Measurements from ENCODE around the gene MRPS21.
"Not testable (repeated sequence)": the region's sequence is repeated elsewhere in the genome, so short reads cannot be mapped to it uniquely, and the experiment has no call there.

The MRPS21 gene

GRCh38 chr1:150281758-150282557 lies 11.7 kb upstream of the MRPS21 start, which contains the start of gene CIART:
CIART (plus strand) TSS chr1:150282554; CDS start chr1:150283268, 714 bp downstream.
- peak; percentile 97 for DNase-seq (ENCODE audit: low read depth)

GRCh38 chr1:150282558-150282958 lies 11.1 kb upstream of the MRPS21 start:
- DNase-seq (ENCODE audit: low read depth): no peak

DNA sequence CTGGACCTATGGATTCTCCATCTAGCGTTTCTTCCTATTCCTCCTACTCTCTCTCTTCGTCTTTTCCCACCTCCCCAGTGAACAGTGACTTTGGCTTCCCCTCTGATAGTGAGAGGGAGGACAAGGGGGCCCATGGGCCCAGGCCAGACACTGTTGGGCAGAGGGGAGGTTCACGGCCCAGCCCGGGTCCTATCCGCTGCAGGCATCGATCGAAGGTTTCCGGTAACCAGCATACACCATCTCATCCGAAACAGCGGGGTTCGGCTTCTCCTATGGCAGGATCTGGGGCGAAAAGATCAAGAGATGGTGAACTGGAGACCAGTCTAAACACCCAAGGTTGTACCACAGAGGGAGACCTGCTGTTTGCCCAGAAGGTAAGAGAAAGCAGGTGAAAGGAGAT lies 10.4 kb upstream of the MRPS21 start:
- no peak for DNase-seq (ENCODE audit: low read depth)

- DNase-seq (ENCODE audit: low read depth): no peak
Observed at GRCh38 chr1:150288382-150288781, 5.3 kb upstream of the MRPS21 start.

DNA sequence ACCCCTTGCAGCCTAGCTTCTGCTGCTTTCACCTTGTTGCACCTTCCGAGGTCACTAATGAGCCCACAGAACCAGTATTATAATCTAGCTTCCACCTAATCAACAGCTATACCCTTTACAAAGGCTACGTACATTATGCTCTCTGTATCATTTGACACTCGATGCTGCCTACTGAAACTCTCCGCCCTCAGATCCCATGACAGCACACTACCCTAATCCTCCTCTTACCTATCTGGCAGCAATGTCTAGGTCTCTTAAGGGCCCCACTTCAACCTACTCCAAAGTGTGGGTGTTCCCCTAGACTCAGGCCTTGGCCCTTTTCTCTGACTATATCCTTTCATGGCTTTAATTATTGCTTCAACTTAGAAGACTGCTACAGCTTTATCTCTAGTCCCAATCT lies 4.8 kb upstream of the MRPS21 start:
- no peak for DNase-seq (ENCODE audit: low read depth)

DNA sequence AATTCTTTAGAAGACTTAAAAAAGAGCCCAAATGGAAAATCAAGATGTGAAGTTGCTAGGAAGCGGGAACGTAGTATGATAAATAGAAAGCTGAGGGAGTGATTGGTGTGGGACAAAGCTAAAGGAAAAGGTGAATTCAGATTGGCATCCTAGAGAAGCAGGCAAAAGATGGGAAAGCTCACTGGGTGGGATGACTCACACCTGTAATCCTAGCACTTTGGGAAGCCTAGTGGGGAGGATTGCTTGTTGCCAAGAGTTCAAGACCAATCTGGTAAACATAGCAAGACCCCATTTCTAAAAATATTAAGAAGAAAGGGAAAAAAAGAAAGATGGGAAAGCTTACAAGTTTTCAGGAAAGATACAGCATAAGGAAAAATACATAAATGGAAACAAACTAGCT lies 1.8 kb downstream of the MRPS21 start:
- no peak for DNase-seq (ENCODE audit: low read depth)

DNA sequence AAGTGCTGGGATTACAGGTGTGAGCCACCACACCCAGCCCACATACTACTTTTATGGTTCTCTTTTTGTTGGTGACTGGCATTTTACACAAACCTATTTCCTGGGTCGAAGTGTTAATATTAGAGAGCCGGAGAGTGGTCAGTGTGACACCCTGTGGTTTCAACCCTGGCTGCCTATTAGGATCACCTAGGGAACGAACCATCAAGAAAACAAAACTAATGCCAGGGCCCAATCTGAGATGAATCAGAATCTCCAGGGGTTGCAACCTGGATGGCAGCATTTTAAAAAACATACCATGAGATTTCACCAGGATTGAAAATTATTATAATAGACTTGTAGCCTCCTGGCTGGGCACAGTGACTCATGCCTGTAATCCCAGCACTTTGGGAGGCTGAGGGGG lies 6.1 kb downstream of the MRPS21 start:
- no peak for DNase-seq (ENCODE audit: low read depth)

DNA sequence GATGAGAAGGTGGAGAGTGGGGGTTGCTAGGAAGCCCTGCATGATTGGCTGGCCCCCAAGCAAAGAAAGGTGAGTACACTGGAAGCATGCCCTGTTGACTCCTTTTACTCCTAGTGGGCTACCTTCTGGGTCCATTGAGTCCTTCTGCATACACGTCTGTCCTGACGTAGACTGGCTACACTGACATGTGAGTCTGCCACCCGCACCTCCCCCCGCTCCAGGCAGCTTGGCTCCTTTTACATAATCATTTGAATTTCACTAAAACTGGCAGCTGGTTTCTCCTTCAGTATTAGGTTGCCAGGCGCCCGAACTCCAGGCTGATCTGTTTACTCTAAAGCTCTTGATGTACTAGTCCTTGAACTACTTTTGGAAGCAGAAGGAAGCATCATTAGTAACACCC lies 8.7 kb downstream of the MRPS21 start:
- no peak for DNase-seq (ENCODE audit: low read depth)

GRCh38 chr1:150302902-150303301 lies 9.2 kb downstream of the MRPS21 start:
- no peak for DNase-seq (ENCODE audit: low read depth)

GRCh38 chr1:150308585-150308984 lies 14.9 kb downstream of the MRPS21 start:
- not testable (repeated sequence) for DNase-seq (ENCODE audit: low read depth)

DNA sequence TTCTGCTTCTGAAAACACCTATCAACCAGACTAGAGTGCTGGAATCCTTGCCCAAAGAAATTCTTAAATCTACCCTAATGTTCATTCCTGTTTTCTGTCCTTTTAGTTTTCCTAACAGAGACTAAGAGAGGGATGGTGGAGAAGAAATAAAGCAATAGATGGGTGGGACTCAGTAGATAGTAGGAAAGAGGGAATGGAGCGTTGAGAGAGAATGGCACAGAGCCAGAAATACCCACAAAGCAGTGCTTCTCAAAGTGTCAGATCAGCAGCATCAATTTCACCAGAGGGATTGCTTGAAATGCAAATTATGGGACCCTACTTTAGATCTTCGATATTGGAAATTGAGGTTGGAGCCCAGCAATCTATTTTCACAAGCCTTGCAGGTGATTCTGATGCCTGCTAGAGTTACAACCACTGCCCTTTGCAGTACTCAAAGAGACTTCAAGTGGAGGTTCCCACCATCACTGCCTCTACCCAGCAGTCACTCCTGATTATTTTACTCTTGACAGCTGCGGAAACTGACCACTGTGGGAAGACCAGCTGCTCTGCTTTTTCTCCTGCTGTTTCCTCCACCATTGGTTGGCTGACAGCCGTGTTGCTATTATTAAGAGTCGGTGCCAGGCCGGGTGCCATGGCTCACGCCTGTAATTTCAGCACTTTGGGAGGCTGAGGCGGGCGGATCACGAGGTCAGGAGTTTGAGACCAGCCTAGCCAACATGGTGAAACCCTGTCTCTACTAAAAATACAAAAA lies 16.3 kb downstream of the MRPS21 start:
- no peak for DNase-seq (ENCODE audit: low read depth)

DNA sequence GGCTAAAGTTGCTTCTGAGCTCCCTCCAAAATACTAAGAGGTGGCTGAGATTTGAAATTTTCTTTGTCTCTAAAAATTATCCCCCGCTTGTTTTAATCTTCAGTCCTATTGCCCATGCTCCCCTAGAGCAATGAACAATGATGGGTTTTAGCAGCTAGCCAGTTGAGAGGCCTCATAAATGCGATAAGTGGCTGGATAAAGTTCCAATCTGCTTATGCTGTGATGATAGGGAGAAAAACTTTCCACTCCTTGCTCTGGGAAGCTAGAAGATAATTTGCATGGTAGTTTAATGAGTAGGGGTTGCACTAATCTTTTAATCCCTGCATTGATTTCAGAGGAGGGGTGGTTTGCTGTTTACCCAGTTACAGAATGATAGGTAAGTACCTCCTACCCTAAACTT lies 18.1 kb downstream of the MRPS21 start:
- DNase-seq (ENCODE audit: low read depth): no peak

DNA sequence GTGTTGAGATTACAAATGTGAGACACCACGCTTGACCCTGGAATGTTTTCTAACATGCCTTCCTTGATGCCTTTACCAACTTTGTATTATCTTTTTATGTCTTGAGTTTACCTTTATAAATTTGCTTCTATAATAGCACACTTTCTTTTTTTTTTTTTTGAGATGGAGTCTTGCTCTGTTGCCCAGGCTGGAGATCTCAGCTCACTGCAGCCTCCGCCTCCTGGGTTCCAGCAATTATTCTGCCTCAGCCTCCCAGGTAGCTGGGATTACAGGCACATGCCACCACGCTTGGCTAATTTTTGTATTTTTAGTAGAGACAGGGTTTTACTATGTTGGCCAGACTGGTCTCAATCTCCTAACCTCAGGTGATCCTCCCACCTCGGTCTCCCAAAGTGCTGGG lies 21.0 kb downstream of the MRPS21 start:
- DNase-seq (ENCODE audit: low read depth): not testable (repeated sequence)

- no peak for DNase-seq (ENCODE audit: low read depth)
Observed at GRCh38 chr1:150320667-150320978, 27.0 kb downstream of the MRPS21 start.

DNA sequence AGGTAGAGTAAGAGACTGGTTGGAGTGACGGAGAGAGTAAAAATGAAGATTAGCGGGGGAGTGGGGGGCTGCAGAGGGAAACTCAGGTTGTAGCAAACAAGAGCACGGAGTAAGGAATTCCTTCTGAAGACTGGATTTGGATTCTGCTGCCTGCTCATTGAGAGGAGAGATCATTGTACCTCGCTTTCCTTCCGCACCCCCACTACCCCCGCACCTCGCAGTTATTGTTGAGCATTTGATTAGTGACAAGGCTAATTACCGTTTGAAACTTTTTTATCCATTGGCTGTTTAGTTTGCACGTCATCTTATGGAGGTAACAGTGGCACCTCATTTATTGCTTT lies 28.1 kb downstream of the MRPS21 start:
- no peak for DNase-seq (ENCODE audit: low read depth)

DNA sequence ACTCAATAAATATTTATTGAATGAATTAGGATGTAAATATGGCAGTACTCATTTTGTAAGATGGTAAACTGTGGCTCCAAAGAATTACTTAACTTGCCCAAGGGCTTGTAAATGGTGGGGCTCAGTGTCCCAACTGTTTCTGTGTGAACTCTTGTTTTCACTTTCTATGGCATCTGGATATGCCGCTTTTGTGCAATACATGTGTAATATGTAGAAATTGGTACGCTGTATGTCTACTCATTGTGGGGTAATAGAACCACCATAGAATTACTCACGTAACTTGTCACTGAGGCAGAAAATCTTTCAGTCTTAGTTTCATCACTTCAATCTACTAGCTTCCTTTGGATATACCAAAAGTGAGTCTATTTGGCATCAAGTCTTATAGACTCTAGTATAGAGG lies 28.6 kb downstream of the MRPS21 start:
- DNase-seq (ENCODE audit: low read depth): peak; percentile 34

DNA sequence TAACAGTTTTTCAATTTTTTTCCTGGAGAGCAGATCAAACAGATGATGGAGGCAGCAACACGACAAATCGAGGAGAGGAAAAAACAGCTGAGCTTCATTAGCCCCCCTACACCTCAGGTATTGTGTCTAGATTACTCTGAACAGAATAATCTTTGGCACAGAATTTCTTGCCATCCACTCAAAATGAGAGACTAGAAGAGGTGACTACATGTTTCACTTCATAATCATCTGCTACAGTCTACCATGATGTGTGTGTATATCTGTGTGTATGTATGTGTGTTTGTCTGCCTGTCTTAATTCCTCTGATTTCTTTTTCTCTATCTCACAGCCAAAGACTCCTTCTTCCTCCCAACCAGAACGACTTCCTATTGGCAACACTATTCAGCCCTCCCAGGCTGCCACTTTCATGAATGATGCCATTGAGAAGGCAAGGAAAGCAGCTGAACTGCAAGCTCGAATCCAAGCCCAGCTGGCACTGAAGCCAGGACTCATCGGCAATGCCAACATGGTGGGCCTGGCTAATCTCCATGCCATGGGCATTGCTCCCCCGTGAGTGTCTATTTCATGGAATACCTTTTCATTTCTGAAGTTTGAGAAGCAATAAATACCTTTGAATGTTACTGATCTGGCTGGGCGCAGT lies 39.1 kb downstream of the MRPS21 start:
- no peak for DNase-seq (ENCODE audit: low read depth)

DNA sequence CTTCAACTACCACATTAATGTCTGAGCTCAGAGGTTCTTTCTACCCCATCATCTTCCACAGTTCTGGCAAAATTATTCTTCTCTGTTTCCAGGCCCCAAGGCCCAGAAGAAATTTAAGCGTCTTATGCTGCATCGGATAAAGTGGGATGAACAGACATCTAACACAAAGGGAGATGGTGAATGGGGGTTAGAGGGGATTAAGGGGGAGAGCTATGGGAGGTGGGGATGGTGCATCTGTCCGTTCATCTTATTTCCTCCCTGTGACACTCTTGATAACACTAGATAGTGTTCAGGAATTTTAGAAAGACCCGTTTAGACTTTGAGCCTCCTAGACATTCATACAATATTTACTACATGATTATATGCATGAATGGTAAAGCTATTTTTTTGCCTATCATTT lies 52.7 kb downstream of the MRPS21 start:
- no peak for DNase-seq (ENCODE audit: low read depth)

GRCh38 chr1:150352866-150353265 lies 59.2 kb downstream of the MRPS21 start:
- DNase-seq (ENCODE audit: low read depth): no peak

Measured in HS-5 (cell line).